ENCODE measurements around the gene MED16.

GRCh38 chr19:936175-936546 lies 43.2 kb upstream of the MED16 start:
- TF ChIP-seq USF2 (IDR thresholded peaks at IDR 0.05; ENCODE audit: borderline replicate concordance, low read depth, low read length), result no peak
- no peak for TF ChIP-seq CTCF (IDR thresholded peaks at IDR 0.05 in 2 of 3, conservative IDR thresholded peaks at IDR 0.05 in 1 of 3; ENCODE audit: control insufficient read depth in 2 of 3, extremely low read depth in 1 of 3, insufficient read depth in 1 of 3, low read depth in 3 of 3, low read length in 3 of 3)
- TF ChIP-seq RAD21 (IDR thresholded peaks at IDR 0.05; ENCODE audit: insufficient read depth, low read depth, low read length), result no peak
- no peak for TF ChIP-seq POLR2A (IDR thresholded peaks at IDR 0.05; ENCODE audit: low read depth, low read length)
- TF ChIP-seq ZBTB4 (CRISPR knock-in tag; IDR thresholded peaks at IDR 0.05), result no peak
- no peak for TF ChIP-seq POLR2AphosphoS5 (IDR thresholded peaks at IDR 0.05; ENCODE audit: low read length)
- TF ChIP-seq MYC (IDR thresholded peaks at IDR 0.05; ENCODE audit: insufficient read depth, insufficient read length, insufficient replicate concordance, low read length, severe bottlenecking), result no peak
- no peak for TF ChIP-seq RBBP5 (conservative IDR thresholded peaks at IDR 0.05)
- TF ChIP-seq ZBTB33 (IDR thresholded peaks at IDR 0.05), result no peak
- TF ChIP-seq ZNF274 (IDR thresholded peaks at IDR 0.05; ENCODE audit: insufficient read depth, insufficient read length), result no peak
- TF ChIP-seq ASH2L (IDR thresholded peaks at IDR 0.05; ENCODE audit: borderline replicate concordance, low read depth), result no peak
